ENCODE measurements around the gene LNX1. TPM values are rescaled to one million over a fixed set of nuclear protein-coding genes. Genes with fewer than 3 reads are reported as not detected.

The LNX1 gene
- total RNA-seq, 1 experiment from 2014 or later = 1.7 TPM

DNA sequence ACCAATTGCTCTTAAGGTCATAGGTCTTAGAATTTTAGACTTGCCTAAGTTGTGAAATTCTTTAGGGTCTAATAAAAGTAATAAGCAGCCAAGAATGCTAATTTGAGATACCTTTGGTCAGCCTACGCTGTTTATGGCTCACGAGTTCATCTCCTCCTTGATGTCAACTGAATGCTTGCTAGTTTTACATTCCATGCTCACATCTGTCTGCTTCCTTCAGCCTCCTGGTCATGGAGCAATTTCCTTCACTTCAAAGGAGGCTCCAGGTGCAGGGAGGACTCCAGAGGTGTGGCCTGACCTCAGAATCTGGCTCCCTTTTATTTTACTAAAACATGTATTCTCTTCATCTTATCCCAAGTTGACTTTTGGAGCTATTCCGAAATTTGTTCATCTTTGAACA, 23.3 kb upstream of the LNX1 start:
- H3K23ac ChIP-seq (ENCODE audit: insufficient read length, low read depth, low read length) = no peak overlapping the region
- H3K4me3 Mint-ChIP-seq = no peak overlapping the region
- H3K56ac ChIP-seq (ENCODE audit: insufficient read length, low read depth, low read length) = no peak overlapping the region
- peak; percentile 54 for DNase-seq
- H4K20me1 ChIP-seq (ENCODE audit: control insufficient read depth, insufficient read depth, insufficient read length) = no peaks in the 10 kb centered on the region
- no peaks in the 10 kb centered on the region for H3K79me1 ChIP-seq (ENCODE audit: insufficient read depth, low read depth, low read length, poor library complexity, severe bottlenecking)
- H4K8ac ChIP-seq (replicated peaks; ENCODE audit: insufficient read length, low read depth, low read length) = no peak overlapping the region
- H3K27me3 ChIP-seq (ENCODE audit: insufficient read depth, low read length) = no peaks in the 10 kb centered on the region
- H4K5ac ChIP-seq (ENCODE audit: insufficient read length, low read depth, low read length) = no peak overlapping the region
- H3K18ac ChIP-seq (ENCODE audit: insufficient read length, low read depth, low read length) = no peak overlapping the region
- H3K23me2 ChIP-seq (ENCODE audit: insufficient read length, low read depth, low read length, poor library complexity, severe bottlenecking) = no peaks in the 10 kb centered on the region
- H3K9me3 ChIP-seq (ENCODE audit: control insufficient read depth, low read depth, low read length) = no peaks in the 10 kb centered on the region
- H2AK5ac ChIP-seq (ENCODE audit: insufficient read length, low read length) = no peak overlapping the region
- no peak overlapping the region for H2BK120ac ChIP-seq (ENCODE audit: low read depth, low read length, poor library complexity, severe bottlenecking)
- TF ChIP-seq CTCF (conservative IDR thresholded peaks at IDR 0.05) = peak; percentile 65
- no peak overlapping the region for H2BK5ac ChIP-seq (ENCODE audit: insufficient read length, low read length)
- H3K14ac ChIP-seq (ENCODE audit: insufficient read depth, low read length) = no peak overlapping the region
- H2BK15ac ChIP-seq (ENCODE audit: low read depth, low read length) = no peak overlapping the region
- H3K4me1 ChIP-seq (ENCODE audit: insufficient read depth, low read length) = no peaks in the 10 kb centered on the region
- no peak overlapping the region for H2BK20ac ChIP-seq (ENCODE audit: low read depth, low read length, poor library complexity, severe bottlenecking)
- no peaks in the 10 kb centered on the region for H3K79me2 ChIP-seq (ENCODE audit: insufficient read depth, low read length)
- no peak overlapping the region for H2BK12ac ChIP-seq (ENCODE audit: insufficient read length, low read depth, low read length)
- H3K27ac ChIP-seq (ENCODE audit: insufficient read length, low read depth, low read length) = no peak overlapping the region
- H4K91ac ChIP-seq (ENCODE audit: insufficient read length, low read depth, low read length) = no peak overlapping the region
- no CpG with 5 or more reads among the region's 3 CpGs for WGBS (ENCODE audit: extremely low coverage, insufficient read length, low lambda C conversion rate)
- no peak overlapping the region for H2AFZ ChIP-seq (ENCODE audit: low read length)
- H3T11ph ChIP-seq (ENCODE audit: low read length) = no peak overlapping the region
- no peak overlapping the region for H3K27ac Mint-ChIP-seq
- no peaks in the 10 kb centered on the region for H3K27me3 Mint-ChIP-seq (ENCODE audit: low read depth)
- peaks cover 4 to 7% of the 10 kb centered on the region in 2 experiments; a peak in 2 of 4 replicates for H3K4me1 Mint-ChIP-seq
- no peaks in the 10 kb centered on the region for H3K36me3 Mint-ChIP-seq (ENCODE audit: insufficient read depth in 1 of 3, low read depth in 3 of 3)
- no peak overlapping the region for H3K4ac ChIP-seq (ENCODE audit: low read depth, low read length)
- H3K9me3 Mint-ChIP-seq = peaks cover 3 to 4% of the 10 kb centered on the region in 2 experiments; a peak in 4 of 5 replicates
- no peak overlapping the region for H3K4me2 ChIP-seq (ENCODE audit: insufficient read depth, insufficient read length, low read length)
- no peak overlapping the region for H3K9ac ChIP-seq (ENCODE audit: extremely low read depth, insufficient read length, low read length)
